Posterior vena cava (tissue), 2 donors: Measurements from ENCODE around the gene ACTG1. TPM values are rescaled to one million over a fixed set of nuclear protein-coding genes. Genes with fewer than 3 reads are reported as not detected.
"Not testable (repeated sequence)": the region's sequence is repeated elsewhere in the genome, so short reads cannot be mapped to it uniquely, and the experiment has no call there.

Source experiments
- DNase-seq: peaks from one replicate; pipeline ENCODE4 v3.0.0-alpha.2; 2020; ENCODE audit warnings: low spot score
- intact Hi-C, 2 donors: fragments of 100-400 bp; cut with DNase I; formaldehyde crosslinking; loops; one replicate each; pipeline versions ENCODE4 v1.14.1 to v1.14.2; 2022 to 2023
- total RNA-seq, 2 donors: library from RNA; stranded (reverse); fragmentation: NEBNext Ultra II Directional; extraction: Animal tissue kit (Norgen Biotek cat#: 25700); gene quantifications; one replicate each; pipeline ENCODE4 v1.2.1, GENCODE V29; 2021
- donor health status: DM: yes; HTN: yes; CAD: no.
- donor health status: DM: yes; HTN: yes; CAD: no.

The ACTG1 gene
- total RNA-seq, 2 donors from 2014 or later: 1,410 to 1,809 TPM

DNA sequence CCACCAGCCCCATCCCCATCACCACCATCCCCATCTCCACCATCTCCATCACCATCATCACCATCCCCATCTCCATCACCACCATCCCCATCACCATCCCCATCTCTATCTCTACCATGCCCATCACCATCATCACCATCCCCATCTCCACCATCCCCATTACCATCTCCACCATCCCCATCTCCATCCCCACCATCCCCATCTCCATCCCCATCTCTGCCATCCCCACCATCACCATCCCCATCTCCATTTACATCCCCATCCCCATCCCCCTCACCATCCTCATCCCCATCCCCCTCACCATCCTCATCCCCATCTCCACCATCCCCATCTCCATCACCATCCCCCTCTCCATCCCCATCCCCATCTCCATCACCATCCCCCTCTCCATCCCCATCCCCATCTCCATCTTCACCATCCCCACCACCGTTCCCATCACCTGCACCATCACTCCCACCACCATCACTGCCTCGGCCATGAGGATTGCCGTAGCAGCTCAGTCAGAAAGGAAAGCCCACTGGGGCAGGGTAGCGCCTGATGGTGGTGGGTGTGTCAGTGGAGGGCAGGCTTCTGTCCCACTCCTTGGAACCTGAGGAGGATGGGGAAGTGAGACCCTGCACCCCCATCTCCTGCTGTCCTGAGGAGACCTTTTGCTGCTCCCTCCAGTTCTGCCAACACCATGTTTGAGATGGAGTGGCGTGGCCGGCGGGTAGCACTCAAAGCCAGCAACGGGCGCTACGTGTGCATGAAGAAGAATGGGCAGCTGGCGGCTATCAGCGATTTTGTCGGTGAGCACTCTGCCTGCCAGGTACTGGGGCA, 23.1 kb upstream of the ACTG1 start:
- intact Hi-C loops: no loop called here
- DNase-seq: no peak

DNA sequence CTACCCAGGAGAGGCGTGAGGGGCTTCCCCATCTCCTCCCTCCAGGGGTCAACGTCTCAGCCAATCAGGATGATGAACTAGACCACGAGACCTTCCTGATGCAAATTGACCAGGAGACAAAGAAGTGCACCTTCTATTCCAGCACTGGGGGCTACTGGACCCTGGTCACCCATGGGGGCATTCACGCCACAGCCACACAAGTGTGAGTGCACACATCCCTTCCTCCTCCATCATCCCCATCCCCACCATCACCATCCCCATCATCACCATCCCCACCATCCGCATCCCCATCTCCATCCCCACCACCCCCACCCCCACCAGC, 22.4 kb upstream of the ACTG1 start:
- intact Hi-C loops: no loop called here
- DNase-seq: no peak

DNA sequence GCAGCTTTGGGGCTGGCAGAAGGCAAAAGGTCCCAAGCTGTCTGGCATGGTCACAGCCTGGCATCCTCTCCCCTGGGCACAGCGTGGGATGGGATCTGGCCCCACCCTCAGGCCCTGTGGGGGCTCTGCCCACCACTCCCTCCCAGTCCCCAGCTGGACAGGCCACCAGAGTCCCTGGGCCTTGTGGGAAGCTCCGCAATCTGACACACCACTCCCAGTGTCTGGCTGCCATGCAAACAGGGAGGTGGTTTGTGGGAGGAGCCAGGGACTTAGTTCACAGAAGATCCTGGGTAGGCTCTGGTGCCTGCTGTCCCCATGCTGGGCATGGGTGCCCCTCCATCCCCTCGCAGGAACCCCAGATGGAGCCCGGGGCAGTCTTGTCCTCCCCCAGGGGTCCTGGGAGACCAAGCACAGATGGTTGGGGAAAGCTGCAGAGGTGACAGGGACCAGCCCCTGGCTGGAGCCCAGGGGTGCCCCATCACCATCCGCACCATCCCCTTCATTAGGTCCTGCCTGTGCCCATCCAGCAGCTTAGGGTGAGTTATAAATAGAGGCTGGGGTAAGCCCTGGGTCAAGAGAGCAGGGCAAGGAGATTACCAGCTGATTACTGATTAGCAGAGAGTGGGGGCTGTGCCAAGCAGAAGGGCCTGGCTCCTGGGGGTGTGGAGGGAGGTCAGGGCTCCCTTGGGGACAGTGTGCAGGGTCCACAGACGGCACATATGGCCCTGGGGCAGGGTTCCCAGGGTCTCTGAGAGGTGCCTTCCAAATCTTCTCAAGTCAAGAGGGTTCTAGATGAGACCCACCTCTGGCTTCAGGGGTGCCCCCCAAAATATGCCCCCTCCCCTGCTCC, 21.8 kb upstream of the ACTG1 start:
- intact Hi-C loops: no loop called here
- no peak for DNase-seq

DNA sequence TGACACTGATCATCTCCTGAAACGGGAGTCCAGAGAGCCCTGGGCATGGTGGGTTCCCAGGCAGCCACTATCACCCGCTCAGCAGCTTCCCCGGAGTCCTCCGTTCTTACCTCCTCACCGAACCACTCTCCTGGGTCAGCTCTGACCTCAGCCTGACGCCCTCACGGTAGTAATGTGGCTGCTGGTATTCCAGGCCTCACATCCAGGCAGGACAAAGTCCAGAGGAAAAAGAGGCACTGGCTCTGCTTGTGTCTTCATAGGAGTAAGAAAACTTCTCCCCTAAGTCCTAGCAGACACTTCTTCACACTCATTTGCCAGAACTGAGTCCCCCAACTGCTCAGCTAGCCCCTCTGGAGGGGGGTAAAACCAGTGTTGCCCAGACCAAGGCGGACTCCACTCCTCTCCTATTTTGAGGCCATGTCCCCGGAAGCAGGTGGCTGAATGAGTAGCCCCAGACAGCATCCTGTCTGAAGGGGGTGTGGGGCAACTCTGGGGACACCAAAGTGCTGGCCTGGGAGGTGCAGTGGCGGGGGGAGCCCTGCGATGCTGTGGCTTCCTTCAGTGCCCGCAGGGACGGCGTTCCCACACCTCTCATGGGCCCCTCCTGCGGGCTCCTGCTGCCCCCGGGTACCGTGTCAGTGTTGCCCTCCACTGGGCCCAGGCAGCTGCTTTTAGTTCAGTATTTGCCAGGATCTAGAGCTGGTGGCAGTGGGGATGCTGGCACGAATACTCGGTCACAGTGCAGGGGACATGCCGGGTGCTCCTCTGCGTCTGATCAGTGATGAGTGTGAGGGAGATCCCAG, 20.9 kb upstream of the ACTG1 start:
- intact Hi-C loops: no loop called here
- no peak for DNase-seq

DNA sequence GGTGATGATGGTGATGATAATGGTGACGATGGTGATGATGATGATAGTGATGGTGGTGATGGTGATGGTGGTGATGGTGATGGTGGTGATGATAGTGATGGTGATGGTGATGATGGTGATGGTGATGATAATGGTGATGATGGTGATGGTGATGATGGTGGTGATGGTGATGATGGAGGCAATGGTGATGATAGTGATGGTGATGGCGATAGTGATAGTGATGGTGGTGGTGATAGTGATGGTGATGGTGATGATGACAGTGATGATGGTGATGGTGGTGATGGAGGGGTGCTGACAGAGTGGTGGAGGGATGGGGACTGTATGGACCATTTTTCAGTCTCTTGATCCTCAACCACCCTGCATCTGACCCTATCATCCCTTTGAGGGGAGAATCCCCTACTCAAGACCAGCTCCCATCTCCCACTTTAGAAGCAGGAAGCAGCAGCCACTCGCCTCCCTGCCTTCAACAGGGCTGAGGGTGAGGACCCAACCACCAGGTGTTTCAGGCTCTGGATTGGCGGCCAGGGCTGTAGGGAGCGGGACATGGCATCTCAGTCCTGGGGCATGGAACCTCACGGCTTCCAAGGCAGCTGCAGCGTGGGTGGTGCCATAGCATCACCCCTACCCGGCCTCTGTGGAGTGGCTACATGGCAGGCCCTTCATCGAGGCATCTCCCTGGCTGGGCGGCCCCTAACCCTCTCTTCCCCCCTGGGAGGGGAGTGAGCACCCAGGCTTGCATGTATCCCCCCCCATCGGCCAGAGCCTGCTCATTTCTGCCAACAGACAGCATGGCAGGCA, 20.1 kb upstream of the ACTG1 start:
- intact Hi-C loops: no loop called here
- DNase-seq: no peak

DNA sequence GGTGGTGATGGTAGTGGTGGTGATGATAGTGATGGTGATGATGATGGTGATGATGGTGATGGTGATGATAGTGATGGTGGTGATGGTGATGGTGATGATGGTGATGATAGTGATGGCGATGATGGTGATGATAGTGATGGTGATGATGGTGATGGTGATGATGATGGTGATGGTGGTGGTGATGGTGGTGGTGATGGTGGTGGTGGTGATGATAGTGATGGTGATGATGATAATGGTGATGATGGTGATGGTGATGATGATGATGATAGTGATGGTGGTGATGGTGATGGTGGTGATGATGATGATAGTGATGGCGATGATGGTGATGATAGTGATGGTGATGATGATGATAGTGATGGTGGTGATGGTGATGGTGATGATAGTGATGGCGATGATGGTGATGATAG, 19.4 kb upstream of the ACTG1 start:
- intact Hi-C loops, DNase-seq: not testable (repeated sequence)

DNA sequence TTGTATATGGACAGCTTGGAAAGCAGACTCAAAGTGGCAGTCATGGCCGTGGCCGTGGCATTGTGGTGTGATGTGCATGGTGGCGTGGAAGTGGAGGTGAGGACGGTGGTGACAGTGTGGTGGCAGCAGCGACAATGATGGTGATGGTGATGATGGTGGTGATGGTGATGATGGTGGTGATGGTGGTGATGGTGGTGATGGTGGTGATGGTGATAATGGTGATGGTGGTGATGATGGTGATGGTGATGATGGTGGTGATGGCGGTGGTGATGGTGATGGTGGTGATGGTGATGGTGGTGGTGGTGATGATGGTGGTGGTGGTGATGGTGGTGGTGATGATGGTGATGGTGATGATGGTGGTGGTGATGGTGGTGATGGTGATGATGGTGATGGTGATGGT, 18.4 kb upstream of the ACTG1 start:
- DNase-seq, intact Hi-C loops: not testable (repeated sequence)

DNA sequence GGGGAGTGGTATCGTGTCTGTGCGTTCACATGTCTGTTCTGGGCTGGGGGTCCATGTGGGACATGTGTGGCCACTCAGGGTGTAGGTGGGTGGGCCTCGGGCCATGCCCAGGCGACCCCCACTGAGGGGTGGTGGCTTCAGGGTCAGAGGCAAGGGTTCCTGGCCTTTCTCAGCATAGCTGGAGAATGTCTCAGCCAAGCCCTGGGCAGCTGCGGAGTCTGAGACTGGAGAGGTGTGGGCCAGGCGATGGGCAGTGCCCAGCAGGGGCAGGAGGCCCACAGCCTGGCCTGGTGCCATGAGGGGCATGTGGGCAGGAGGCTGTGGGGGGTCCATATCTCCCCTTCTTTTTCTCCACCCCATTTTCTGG, 16.8 kb upstream of the ACTG1 start:
- intact Hi-C loops: loop anchor here in 1 of 2 donors (10.0 kb wide), 1 partner anchor 75 kb away; no protein-coding TSS in a partner anchor
- DNase-seq: no peak

DNA sequence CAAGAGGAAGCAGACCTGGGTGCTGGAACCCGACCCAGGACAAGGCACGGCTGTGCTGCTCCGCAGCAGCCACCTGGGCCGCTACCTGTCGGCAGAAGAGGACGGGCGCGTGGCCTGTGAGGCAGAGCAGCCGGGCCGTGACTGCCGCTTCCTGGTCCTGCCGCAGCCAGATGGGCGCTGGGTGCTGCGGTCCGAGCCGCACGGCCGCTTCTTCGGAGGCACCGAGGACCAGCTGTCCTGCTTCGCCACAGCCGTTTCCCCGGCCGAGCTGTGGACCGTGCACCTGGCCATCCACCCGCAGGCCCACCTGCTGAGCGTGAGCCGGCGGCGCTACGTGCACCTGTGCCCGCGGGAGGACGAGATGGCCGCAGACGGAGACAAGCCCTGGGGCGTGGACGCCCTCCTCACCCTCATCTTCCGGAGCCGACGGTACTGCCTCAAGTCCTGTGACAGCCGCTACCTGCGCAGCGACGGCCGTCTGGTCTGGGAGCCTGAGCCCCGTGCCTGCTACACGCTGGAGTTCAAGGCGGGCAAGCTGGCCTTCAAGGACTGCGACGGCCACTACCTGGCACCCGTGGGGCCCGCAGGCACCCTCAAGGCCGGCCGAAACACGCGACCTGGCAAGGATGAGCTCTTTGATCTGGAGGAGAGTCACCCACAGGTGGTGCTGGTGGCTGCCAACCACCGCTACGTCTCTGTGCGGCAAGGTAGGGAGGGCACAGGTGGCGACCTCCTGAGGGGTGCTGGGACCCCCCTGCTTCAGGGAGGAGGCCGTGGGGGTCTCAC, 16.2 kb upstream of the ACTG1 start:
- intact Hi-C loops: loop anchor here in 1 of 2 donors (10.0 kb wide), 1 partner anchor 76 kb away; no protein-coding TSS in a partner anchor
- no peak for DNase-seq

DNA sequence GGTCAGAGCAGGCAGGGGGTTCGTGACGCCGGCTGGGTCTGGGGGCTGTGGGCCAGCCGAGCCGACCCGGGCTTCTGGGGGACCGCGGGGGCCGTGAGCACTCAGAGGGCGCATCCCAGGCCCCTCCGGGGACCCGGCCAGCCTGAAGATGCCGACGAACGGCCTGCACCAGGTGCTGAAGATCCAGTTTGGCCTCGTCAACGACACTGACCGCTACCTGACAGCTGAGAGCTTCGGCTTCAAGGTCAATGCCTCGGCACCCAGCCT, 15.7 kb upstream of the ACTG1 start:
- no peak for DNase-seq

DNA sequence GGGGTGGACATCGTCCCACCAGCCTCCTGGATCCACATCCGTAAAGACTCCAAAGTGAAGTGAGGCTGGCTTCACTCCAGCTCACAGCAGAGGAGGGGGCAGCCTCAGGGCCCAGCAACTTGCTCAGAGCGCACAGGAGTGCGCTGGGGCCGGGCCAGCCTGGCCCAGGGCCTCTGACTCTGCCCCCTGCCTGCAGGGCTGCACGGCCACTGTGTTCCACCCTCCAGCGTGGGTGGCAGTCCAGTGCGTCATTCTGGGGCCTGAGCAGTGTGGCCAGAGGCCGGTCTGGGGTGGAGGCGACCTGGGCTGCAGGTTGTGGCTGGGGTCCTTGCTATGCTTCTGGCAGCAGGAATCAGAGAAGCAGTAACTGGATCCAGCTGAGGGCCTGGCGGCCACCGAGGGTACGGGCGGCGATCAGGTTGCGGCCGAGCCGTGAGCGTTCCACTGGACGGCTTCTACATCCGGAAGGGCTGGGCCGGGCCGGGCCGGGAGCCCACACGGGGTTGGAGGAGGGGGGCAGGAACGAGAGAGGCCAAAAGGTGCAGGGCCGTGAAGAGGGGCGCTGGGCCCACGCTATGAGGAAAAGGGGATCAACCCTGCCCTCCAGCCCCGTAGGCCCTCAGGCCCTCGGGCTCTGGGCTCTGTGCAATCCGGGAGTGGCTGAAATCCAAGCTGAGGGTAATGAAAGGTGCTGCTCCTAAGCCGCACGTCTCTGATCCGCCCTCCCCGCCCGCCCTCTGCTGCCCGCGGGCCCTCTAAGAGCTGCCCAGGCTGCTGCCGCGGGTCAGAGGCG, 15.2 kb upstream of the ACTG1 start, which contains the start of gene FSCN2:
Gene FSCN2 (plus strand): TSS at position 787 of the 793 bp plus-strand sequence. CDS start 155 bp downstream, outside the sequence.
- no peak for DNase-seq
- intact Hi-C loops: loop anchor here in 1 of 2 donors (10.0 kb wide), 1 partner anchor 77 kb away; no protein-coding TSS in a partner anchor

More for the DNA sequence above, 15.7 kb upstream of the ACTG1 start:
- intact Hi-C loops: loop anchor here in 1 of 2 donors (10.0 kb wide), 1 partner anchor 76 kb away; no protein-coding TSS in a partner anchor

DNA sequence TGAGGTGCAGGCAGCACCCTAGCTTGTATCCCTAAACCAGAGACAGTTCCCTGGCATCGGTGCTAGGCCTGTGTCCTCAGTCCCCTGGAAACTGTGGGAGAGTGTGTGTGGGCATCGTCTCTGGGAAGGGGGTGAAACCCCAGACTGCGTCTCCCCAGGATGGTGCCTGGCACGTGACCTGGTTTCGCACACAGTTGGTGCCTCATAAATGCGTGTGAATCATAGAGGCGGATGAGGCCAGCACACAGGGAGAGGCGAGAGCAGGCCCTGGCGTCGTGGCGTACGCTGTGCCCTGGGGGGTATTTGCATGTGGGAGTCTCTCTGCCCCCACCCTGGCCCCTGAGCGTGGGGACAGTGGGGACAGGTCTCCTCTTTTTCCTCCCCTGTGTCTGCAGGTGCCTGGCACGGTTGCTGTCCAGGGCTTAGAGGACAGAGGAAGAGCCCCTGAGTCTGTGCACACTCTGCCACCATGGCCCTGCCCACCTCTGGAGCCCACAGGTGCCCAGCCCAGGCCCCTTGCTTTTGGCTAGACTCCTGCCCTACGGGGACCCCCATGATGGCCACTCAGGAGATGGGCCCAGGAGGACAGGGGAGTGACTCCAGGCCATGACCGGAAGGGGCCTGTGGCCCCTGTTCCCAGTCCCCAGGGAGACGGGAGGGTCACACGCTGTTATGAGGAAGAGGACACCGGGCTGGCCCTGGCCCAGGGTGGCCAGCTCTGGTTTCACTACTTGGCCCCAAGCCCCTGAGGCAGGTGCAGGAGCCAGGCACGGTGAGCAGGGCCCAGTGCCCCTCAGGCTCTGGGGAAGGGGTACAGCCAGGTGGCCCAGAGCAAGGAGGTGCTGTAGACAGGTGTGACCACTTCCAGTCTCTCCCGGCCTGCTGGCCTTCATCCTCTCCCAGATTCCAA, 14.3 kb upstream of the ACTG1 start:
- DNase-seq: no peak
- intact Hi-C loops: loop anchor here in 1 of 2 donors (10.0 kb wide), 1 partner anchor 78 kb away; no protein-coding TSS in a partner anchor

DNA sequence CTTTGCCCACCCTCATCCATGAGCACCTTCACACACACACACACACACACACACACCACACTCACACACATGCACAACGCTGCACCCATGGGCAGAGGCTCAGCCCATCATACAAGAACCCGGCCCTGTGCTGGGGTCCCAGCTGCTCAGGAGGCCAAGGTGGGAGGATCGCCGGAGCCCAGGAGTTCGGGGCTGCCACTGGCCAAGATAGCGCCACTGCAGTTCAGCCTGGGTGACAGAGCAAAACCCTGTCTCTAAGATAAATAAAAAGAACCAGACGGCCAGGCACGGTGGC, 12.2 kb upstream of the ACTG1 start:
- intact Hi-C loops: loop anchor here in 1 of 2 donors (10.0 kb wide), 1 partner anchor 80 kb away; no protein-coding TSS in a partner anchor

DNA sequence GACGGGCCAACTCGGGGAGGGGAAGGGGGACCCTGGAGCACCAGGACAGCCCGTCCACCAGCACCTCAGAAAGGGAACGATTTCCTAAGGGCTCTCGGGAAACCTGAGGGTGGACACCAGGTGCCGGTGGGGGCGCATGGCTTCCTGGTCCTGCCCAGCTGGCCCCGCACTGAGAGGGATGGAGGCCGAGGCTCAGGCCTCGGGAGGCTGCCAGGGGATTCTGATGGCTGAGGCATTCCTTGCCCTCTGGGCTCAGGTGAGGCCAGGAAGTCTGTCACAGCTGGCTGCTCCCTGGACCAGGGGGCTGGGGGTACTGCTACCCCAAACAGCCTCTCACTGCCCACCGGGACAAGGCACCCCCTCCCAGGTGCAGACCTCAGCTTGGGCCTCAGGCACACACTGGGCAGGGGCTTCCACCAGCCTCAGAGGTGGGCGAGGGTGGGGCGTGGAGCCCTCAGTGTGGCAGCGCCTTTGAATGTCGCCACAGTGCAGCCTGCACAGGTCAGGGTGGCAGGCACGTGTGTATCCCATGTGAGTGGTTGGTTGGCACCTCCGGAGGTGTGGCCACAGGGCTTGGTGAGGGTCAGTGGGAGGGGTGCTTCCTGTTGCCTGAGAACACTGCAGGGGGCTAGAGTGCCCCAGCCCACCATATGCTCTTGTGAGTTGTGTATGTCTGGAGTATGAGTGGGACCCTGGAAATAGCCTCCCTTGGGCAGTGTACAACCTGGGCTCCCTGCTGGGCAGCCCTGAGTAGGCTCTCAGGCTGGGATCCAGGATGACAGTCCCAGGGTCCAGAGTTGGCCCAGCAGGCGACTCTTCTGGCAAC, 11.7 kb upstream of the ACTG1 start:
- no peak for DNase-seq
- intact Hi-C loops: loop anchor here in 1 of 2 donors (10.0 kb wide), 1 partner anchor 81 kb away; no protein-coding TSS in a partner anchor

More for the DNA sequence above, 12.2 kb upstream of the ACTG1 start:
- DNase-seq: no peak

DNA sequence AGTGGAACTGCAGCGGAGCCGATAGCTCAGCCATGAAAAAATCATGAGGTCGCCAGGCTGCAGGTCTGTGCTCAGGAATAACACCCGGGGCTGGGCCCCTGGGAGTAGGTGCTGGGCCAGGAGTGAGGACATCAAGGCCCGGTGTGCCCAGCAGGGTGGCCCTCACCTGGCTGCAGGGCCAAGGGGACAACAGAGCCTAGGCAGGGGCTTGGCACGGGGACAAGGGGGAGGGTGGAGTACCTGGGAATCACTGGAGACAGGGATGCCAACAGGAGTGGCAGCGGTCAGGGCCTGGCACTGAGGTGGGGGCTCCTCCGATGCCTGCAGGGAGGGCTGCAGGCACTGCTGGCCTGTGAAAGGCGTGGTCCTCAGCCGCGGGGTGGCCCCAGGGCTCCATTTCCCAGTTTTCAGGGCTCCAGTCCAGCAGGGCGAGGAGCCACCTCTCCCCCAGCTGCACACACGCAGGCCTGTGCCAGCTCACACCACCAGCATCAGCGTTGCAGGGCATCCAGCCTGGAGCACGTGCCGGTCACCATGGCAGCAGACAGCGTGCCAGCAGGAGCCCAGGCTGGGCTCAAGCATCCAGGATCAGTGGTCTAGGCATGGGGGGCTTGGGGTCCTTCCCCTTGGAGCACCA, 10.9 kb upstream of the ACTG1 start:
- no peak for DNase-seq
- intact Hi-C loops: loop anchor here in 1 of 2 donors (10.0 kb wide), 1 partner anchor 81 kb away; no protein-coding TSS in a partner anchor
